SU-DHL-6 (cell line): ENCODE measurements around the gene TGM2.

Experiments used
- EZH2phosphoT487 ChIP-seq: fragments of 200-600 bp; sonication (generic), shearing (Covaris generic); conservative IDR thresholded peaks from 2 replicates; pipeline ENCODE4 v1.6.1; 2018; ENCODE audit warnings: mild to moderate bottlenecking, antibody characterized with exemption, low read length, moderate library complexity, mixed read lengths
- TF ChIP-seq, protein P1 (sequence below): fragments of 200-600 bp; sonication (generic); IDR thresholded peaks from one replicate; pipeline ENCODE4 v1.5.1; 2017; ENCODE audit warnings: antibody characterized with exemption, mild to moderate bottlenecking, low read length, moderate library complexity; ENCODE audit not compliant: insufficient read depth, poor library complexity, severe bottlenecking

DNA sequence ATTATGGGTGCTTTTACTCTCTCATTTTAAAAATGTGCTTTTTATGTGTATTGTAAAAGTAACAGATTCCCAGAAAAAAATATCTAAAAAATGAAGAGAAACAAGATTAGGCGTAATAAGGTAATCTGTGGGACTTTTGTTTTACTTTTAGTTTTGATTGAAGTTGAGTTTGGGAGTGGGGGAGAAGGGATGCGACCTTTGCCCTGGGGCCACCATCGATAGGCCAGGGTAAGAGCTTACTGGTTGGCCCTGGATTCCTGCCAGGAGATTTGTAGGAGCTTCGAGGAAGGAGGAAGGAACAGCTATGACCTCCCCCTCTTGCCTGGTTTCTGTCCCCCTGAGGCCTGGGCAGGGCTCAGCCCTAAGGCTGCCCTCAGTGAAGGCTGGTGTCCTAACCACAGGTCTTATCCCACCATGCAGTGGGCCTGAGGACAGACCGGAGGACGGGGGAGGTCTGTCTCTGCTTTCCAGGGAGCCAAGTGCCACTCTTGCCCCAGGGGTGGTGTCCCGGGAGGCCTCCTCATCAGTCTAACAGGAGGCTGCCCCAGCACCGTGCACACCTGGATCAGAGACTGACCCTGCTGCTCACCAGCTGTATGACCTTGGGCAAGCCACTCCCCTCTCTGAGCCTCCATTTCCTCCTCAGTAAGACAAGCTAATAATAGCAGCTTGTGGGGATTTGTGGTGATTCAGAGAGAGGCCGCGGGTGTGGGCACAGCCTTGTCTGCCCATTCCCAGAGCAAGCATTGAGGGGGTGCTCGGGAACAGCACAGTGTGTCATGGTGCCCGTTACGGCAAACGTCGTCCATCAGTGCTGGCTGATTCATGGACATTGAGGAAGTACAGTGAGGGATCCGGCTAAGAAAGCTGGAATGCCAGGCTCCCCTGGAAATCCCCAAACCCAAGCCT lies 21.2 kb downstream of the TGM2 start:
- TF ChIP-seq, protein P1, sequence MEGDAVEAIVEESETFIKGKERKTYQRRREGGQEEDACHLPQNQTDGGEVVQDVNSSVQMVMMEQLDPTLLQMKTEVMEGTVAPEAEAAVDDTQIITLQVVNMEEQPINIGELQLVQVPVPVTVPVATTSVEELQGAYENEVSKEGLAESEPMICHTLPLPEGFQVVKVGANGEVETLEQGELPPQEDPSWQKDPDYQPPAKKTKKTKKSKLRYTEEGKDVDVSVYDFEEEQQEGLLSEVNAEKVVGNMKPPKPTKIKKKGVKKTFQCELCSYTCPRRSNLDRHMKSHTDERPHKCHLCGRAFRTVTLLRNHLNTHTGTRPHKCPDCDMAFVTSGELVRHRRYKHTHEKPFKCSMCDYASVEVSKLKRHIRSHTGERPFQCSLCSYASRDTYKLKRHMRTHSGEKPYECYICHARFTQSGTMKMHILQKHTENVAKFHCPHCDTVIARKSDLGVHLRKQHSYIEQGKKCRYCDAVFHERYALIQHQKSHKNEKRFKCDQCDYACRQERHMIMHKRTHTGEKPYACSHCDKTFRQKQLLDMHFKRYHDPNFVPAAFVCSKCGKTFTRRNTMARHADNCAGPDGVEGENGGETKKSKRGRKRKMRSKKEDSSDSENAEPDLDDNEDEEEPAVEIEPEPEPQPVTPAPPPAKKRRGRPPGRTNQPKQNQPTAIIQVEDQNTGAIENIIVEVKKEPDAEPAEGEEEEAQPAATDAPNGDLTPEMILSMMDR, result no peak
- TF ChIP-seq EZH2phosphoT487, result no peak
